Heart right ventricle (tissue), 16 donors: ENCODE measurements around the gene REX1BD. TPM values are rescaled to one million over a fixed set of nuclear protein-coding genes. Genes with fewer than 3 reads are reported as not detected.

Experiments
- ATAC-seq, 8 donors: fragments of 200-7000 bp; cut with Tn5 transposase; one replicate each; pipeline ENCODE4 v1.9.1; 2020; ENCODE audit warnings: mild to moderate bottlenecking in 8 of 8, moderate library complexity in 8 of 8, moderate number of reproducible peaks in 1 of 8
- DNase-seq, 2 donors: peaks; one replicate each; pipeline ENCODE4 v3.0.0-alpha.2; 2020
- H3K27ac ChIP-seq, 10 donors: fragments of 200-600 bp; sonication (generic) in 2 of 10; one replicate each; pipeline versions ENCODE4 v1.5.0 to v1.8.0; 2020 to 2022; ENCODE audit warnings: mild to moderate bottlenecking in 3 of 10
- H3K27me3 ChIP-seq, 7 donors: fragments of 200-600 bp; one replicate each; pipeline ENCODE4 v1.8.0; 2021 to 2022; ENCODE audit warnings: mild to moderate bottlenecking in 2 of 7
- H3K36me3 ChIP-seq, 9 donors: fragments of 200-600 bp; sonication (generic) in 1 of 9; one replicate each; pipeline versions ENCODE4 v1.5.0 to v1.8.0; 2020 to 2022; ENCODE audit warnings: mild to moderate bottlenecking in 2 of 9
- H3K4me1 ChIP-seq, 9 donors: fragments of 200-600 bp; sonication (generic) in 1 of 9; one replicate each; pipeline versions ENCODE4 v1.5.0 to v1.8.0; 2020 to 2022; ENCODE audit warnings: mild to moderate bottlenecking in 4 of 9
- H3K4me3 ChIP-seq, 10 donors: fragments of 200-600 bp; sonication (generic) in 2 of 10; one replicate each; pipeline versions ENCODE4 v1.5.0 to v1.8.0; 2020 to 2022; ENCODE audit warnings: mild to moderate bottlenecking in 7 of 10, moderate library complexity in 2 of 10
- H3K9me3 ChIP-seq, 11 donors: fragments of 200-600 bp in 10 of 11; sonication (generic) in 2 of 11; one replicate each; pipeline versions ENCODE4 v1.5.0 to v1.8.0; 2013 to 2022; ENCODE audit warnings: mild to moderate bottlenecking in 2 of 11, control low read depth in 1 of 11, moderate library complexity in 1 of 11
- WGBS, 2 donors: extraction: QIAGEN DNeasy Blood & Tissue Kit; methylation state at CpG; one replicate each; pipeline ENCODE4 v1.1.7; 2013; ENCODE audit warnings: inconsistent platforms in 1 of 2; 5-methylcytosine and 5-hydroxymethylcytosine counted together
- intact Hi-C, 10 donors: fragments of 100-400 bp; cut with DNase I; formaldehyde crosslinking; loops; one replicate each; pipeline versions ENCODE4 v1.11.1 to v1.14.2; 2022
- polyA plus RNA-seq, 2 donors: library from polyadenylated mRNA; stranded (reverse); fragments of 200-250 nt; gene quantifications; one replicate each; pipeline ENCODE4 v1.2.3, GENCODE V29; 2013
- total RNA-seq, 10 donors: library from RNA; stranded (reverse); fragmentation: NEBNext Ultra II Directional in 3 of 10; extraction: Animal tissue kit (Norgen Biotek cat#: 25700) in 3 of 10; gene quantifications; one replicate each; pipeline versions ENCODE4 v1.2.1 to v1.2.4, GENCODE V29; 2021 to 2023
- TF ChIP-seq, protein P1 (sequence below), 9 donors: fragments of 200-600 bp; sonication (generic) in 2 of 9; IDR thresholded peaks; one replicate each; pipeline versions ENCODE4 v1.5.0 to v1.8.0; 2021 to 2022; ENCODE audit warnings: antibody characterized with exemption in 9 of 9, mild to moderate bottlenecking in 5 of 9, moderate library complexity in 1 of 9
- donor health status: Arrhythmogenic right ventricular cardiomyopathy.
- donor health status: ischemic (EF 13 %, LVEDD 7.1; RV severe dilation, severe dysfunction).
- donor health status: healthy with polysubstance abuse.
- donor health status: DM: no; HTN: yes; CAD: no.
- donor health status: DM: no; HTN: no; CAD: no.
- donor health status: ischemic (EF 25% LVEDD 6.9; RV normal size, moderate dysfunction).
- donor health status: ischemic (EF 25% LVEDD 5.7; RV mildly dilated, moderate dysfunction).
- donor health status: healthy.
- donor health status: DM: yes; HTN: yes; CAD: no.
- donor health status: Ischemic cardiomyopathy.
- donor health status: ischemic (EF 35%, LVEDD 5.7; RV mildly dilated, moderate dysfunction).
- donor health status: nonischemic (EF 11% LVEDD 7.7; RV severe dilation, severe dysfunction).
- donor health status: DM: yes; HTN: yes; CAD: no.
- donor health status: PGD.
- donor health status: ischemic (EF 29% LVEDD 5.4; RV normal size, mild dysfunction).
- donor health status: nonischemic (EF 23%, LVEDD 6.1; RV moderate dilation, normal function).

REX1BD gene
- total and polyA plus RNA-seq, 12 donors = 58.5 to 107 (median 68.7) TPM

DNA sequence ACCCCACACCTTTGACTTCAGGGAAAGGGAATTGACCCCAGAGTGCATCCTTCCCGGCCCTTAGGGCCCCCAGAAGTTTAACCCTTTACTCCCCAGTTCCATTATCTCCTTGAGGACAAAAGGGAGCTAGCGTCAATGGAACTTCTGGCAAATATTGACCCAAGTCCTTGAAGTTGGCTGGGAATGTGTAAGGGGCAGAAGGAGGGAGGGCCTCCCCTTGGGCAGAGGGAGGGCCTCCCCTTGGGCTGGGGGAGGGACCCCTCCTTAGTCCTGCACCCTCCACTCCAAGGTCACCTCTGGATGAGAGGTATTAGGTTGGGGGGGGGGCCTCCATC lies 21.1 kb downstream of the REX1BD start:
- Histone ChIP-seq H3K27ac (no peak overlapping the region), H3K4me1 (peaks cover 19 to 60% (median 40%) of the 10 kb centered on the region in 9 donors), H3K27me3 (peaks cover 49 to 96% (median 96%) of the 10 kb centered on the region in 7 donors), H3K36me3 (no peaks in the 10 kb centered on the region), H3K4me3 (no peak overlapping the region), H3K9me3 (no peaks in the 10 kb centered on the region)
- WGBS, 2 donors = 32 to 44% methylated on average over 2 of the region's 2 CpGs
- ATAC-seq (no peak), DNase-seq (no peak)
- TF ChIP-seq, protein P1, sequence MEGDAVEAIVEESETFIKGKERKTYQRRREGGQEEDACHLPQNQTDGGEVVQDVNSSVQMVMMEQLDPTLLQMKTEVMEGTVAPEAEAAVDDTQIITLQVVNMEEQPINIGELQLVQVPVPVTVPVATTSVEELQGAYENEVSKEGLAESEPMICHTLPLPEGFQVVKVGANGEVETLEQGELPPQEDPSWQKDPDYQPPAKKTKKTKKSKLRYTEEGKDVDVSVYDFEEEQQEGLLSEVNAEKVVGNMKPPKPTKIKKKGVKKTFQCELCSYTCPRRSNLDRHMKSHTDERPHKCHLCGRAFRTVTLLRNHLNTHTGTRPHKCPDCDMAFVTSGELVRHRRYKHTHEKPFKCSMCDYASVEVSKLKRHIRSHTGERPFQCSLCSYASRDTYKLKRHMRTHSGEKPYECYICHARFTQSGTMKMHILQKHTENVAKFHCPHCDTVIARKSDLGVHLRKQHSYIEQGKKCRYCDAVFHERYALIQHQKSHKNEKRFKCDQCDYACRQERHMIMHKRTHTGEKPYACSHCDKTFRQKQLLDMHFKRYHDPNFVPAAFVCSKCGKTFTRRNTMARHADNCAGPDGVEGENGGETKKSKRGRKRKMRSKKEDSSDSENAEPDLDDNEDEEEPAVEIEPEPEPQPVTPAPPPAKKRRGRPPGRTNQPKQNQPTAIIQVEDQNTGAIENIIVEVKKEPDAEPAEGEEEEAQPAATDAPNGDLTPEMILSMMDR (IDR thresholded peaks at IDR 0.05) = no peak
- intact Hi-C loops = loop anchor here in 3 of 10 donors (5.0 to 10.0 kb wide), 3 partner anchors 48 to 235 kb away; no protein-coding TSS in a partner anchor

DNA sequence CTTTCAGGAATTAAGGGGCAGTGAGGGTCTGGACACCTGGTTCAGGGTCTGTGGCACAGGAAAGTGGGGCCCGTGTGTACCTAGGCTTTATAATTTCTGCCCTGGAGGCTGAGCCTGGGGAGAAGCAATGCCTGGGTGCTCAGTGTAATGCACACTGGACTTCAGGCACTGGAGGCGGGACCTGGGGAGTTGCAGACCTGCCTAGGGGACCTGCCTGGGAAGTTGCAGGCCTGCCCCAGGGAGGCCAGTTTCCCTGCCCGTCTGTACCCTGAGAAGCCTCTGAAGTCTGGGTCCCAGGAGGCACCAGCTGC lies 21.6 kb downstream of the REX1BD start:
- DNase-seq (no peak), ATAC-seq (no peak)
- intact Hi-C loops = no loop called here
- H3K4me1 ChIP-seq = peaks cover 19 to 58% (median 39%) of the 10 kb centered on the region in 9 donors
- H3K36me3 ChIP-seq = no peaks in the 10 kb centered on the region
- TF ChIP-seq, protein P1 (IDR thresholded peaks at IDR 0.05) = no peak
- no peaks in the 10 kb centered on the region for H3K9me3 ChIP-seq
- peaks cover 48 to 96% (median 95%) of the 10 kb centered on the region in 7 donors for H3K27me3 ChIP-seq
- no peak overlapping the region for H3K4me3 ChIP-seq
- 36 to 43% methylated on average over 3 of the region's 3 CpGs for WGBS, 2 donors
- no peak overlapping the region for H3K27ac ChIP-seq

DNA sequence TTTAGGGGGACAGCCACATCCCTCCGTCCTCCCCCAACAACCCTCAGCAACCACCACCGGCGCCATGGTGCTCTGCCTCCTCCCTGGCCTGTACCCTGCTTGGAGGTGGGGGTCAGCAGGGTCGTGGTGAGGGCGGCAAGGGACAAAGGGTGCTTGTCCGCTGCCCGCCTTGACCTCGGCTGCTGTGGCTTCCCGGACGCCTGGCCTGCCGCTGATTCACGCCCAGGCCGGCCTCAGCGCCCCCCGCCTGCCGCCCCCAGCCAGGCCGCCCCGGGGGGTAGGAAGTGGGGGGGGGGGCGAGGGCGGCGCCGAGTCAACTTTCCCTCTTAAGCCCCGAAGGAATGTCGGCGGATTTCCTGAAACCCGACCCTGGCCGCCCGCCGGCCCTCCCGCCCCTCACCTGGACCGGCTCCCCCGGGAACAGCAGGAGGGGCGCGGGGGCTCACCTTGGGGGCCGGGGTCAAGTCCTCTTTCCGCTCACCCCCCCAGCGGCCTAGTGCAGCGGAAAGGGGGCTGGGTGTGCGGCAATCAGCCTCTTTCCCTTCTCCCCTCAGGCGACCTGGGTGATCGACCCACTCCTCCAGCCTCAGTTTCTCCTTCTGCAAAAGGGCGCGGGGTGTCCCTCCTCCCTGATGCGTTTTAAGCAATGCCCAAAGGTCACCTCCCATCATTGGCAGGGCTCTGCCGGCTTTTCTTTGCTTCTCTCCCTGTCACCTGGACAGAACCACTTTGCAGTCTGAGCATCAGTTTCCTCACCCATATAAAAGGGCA lies 22.1 kb downstream of the REX1BD start:
- TF ChIP-seq, protein P1 (IDR thresholded peaks at IDR 0.05) = no peak
- Histone ChIP-seq H3K4me1 (peaks cover 19 to 52% (median 38%) of the 10 kb centered on the region in 9 donors), H3K4me3 (peak overlapping the region in 1 of 10 donors; percentile 4), H3K27me3 (peaks cover 43 to 96% (median 95%) of the 10 kb centered on the region in 7 donors), H3K27ac (no peak overlapping the region), H3K9me3 (no peaks in the 10 kb centered on the region), H3K36me3 (no peaks in the 10 kb centered on the region)
- ATAC-seq (no peak), DNase-seq (no peak)
- WGBS, 2 donors = 8% methylated on average over 38 to 45 of the region's 45 CpGs
- intact Hi-C loops = no loop called here

DNA sequence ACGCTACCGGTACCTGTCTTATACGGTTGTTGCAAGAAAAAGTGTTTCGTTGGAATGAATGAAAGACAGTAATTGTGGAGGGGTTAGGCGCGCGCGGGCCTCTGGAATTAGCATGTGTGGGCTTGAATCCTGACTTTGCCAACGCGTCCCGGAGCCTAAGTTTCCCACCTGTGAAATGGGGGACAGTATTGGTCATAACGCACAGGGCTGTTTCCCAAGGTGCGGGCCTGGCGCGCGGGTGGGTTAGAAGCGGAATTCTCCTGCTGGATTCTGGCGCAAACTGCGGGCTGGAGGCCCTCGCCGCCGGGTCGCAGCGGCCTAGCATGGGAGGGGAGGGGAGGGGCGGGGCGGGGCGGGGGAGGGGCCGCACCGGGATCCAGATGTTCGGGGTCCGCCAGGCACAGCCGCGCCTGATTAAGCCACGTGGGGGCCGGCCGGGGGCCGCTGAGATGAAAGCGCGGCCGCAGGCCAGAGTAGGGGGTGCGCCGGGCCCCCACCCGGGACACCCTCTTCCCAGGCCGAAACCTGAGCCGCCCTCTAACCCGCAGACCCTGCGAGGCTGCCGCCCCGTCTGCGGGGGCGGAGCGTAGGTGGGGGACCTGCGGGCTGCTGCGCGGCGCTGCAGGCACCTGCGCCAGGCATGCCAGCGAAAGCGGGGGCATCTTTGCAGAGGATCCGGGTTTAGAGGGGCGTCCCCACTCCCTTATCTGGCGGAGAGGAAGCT lies 22.9 kb downstream of the REX1BD start:
- intact Hi-C loops = no loop called here
- ATAC-seq (peak in 1 of 8 donors; percentile 36), DNase-seq (no peak)
- TF ChIP-seq, protein P1 (IDR thresholded peaks at IDR 0.05) = no peak
- Histone ChIP-seq H3K9me3 (no peaks in the 10 kb centered on the region), H3K4me1 (peaks cover 19 to 47% (median 36%) of the 10 kb centered on the region in 9 donors), H3K36me3 (no peaks in the 10 kb centered on the region), H3K27ac (no peak overlapping the region), H3K4me3 (peak overlapping the region in 7 of 10 donors; percentile 3 to 54 (median 42)), H3K27me3 (peaks cover 37 to 96% (median 93%) of the 10 kb centered on the region in 7 donors)
- 2% methylated on average over 58 to 62 of the region's 62 CpGs for WGBS, 2 donors
